ENCODE results near the gene KIF26A.
"Not testable (repeated sequence)": the region's sequence is repeated elsewhere in the genome, so short reads cannot be mapped to it uniquely, and the experiment has no call there.

Gene KIF26A

DNA sequence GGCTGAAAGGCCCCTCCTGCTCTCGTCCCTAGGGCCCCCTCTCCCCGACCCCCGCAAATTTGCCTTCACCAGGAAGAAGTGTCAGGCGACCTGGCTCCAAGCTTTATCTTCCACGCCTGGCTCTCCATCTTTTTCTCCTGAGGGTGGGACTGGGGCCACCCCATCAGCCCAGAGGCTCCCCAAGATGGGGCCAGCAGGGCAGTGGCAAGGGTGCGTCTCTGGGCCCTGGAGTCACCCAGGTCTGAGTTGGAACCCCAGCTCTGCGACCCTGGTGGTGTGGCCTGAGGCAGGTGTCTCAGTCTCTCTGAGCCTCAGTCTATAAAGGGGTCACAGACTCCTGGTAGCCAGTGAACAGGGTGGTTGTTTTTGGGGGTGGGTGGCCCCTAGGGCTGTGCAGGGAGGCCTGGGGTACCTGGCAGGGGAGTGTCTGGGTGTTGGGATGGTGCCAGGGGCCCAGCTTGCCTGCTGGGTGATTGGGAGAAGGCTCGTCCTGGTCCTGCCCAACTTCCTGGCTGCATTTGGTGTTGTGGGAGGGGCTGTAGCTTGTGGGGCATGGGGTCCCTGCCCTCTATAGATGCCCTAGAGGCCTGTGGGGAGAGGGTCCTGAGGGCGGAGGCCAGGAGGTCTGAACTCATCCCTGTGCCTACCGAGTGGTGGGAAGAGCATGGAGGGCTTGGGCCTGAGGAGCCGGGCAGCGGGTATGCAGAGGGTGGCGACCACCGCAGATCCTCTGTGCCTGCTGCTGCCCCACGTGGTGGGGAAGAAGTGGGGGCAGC lies 7.6 kb downstream of the KIF26A start:
- no peak for DNase-seq

DNA sequence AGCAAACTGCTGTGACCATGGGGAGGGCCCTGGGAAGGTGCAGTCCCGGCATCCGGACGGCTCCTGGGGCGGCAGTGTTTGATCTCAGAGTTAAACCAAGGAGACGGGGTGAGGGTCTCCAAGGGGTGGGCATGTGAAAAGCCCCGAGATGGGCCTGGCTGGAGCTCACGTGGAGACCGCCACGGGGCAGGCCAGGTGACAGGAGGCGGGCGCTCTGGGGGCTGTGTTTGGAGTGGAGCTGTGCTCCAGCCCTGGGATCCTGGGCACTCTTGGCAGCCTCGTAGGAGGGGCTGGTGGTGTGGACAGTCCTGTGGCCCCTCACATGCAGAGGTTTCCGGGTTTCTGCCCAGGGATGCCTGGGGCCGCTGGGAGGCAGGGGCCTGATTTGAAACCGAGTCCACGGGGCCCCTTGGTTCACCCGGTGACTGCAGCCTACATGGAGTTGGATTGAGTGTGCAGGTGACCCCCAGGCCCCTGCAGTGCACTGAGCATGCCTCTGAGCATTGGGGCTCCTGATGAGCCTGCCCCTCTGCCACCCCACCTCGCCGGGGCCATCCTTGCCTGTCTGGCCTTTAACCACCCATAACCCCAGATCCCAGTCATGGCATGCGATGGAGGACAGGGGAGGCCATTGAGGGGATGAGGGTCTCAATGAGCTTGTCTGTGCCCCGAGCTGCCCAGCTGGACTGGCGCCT lies 8.4 kb downstream of the KIF26A start:
- DNase-seq = no peak

DNA sequence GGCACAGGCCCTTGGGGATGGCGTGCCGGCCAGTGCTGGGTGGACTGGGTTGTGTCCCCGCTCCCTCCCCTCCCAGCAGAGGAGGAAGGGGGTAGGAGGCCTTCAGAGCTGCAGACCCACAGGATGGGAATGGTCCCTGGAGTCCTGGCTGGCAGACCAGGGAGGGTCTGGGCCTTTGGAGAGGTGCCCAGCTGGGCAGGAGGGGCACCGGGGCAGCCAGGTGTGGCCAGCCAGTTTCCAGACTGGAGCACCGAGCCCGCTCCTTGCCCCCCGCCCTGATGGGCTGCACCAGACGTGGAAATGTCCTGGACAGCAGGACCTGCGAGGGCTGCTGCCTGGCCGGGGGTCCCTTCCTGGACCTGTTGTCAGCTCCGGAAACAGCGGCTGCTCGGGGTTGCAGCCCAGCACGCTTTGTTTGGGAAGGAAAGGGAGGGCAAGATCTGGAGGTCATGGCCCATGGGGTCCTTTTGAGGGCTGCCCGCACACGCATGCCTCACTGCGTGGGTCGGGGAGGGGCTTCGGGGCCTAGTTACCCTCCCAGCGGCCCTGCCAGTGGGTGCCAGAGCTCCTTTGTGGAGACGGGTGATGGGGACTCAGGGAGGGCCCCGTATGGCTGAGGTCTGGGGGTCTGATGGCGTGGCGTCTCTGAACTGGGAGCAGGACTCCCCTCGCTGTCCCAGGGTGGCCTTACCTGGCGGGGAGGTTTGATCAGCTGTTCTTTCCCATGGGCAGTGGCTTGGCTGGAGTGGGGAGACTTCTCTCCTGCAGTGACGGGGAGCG lies 9.1 kb downstream of the KIF26A start:
- no peak for DNase-seq

DNA sequence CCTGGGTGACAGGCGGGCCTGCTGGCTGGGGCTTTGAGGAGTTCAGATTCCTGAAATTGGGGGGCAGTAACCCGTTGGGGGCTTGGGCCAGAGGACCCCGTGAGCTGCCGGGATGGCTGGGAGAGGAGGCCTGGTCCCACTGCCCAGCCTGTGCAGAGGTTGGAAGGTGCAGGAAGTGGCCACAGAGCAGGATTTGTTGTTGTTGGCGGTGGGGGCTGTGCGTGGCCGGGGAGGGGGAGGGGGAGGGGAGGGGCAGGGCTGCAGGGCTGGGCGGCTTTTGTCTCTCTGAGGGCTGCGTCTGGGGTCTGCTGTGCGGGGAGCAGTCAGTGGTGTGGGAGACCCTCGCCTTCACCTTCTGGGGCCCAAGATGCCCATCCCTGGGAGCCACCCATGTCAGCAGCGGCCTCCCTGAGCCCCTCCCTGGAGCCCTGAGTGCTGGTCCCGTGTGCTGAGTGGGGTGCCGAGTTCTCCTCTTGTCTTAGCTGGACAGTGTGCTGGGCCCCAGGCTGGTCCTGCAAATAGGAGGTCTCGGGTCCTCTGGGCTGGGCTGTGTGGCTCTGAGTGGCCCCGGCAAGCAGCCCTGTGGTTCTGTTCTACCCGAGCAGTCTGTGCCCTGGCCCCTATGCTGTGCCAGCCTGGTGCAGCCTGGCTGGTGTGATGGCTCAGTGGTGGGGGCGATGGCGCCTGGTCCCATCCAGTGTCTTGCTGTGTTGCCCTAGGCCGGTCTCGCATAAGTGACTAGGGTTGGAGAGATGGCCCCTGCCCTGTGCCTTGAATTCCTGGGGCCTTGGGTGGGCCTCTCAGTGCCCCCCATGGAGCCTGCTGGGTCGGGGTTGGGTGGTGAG lies 10.3 kb downstream of the KIF26A start:
- no peak for DNase-seq

DNA sequence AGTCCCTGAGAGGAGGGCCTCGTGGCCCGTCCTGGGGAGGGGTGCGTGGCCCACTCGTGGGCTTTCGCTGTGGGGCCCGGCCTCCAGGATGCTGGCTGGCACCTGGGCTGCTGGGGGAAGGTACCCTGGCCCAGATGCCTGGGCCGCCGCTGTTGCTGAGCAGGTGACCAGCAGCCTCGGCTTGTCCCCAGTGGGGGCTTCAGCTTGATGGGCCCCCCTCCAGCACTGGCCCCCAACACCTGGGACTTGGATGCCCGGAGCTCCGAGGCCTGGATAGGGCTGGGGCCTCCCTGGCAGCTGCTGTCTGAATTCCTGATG lies 10.8 kb downstream of the KIF26A start:
- no peak for DNase-seq

DNA sequence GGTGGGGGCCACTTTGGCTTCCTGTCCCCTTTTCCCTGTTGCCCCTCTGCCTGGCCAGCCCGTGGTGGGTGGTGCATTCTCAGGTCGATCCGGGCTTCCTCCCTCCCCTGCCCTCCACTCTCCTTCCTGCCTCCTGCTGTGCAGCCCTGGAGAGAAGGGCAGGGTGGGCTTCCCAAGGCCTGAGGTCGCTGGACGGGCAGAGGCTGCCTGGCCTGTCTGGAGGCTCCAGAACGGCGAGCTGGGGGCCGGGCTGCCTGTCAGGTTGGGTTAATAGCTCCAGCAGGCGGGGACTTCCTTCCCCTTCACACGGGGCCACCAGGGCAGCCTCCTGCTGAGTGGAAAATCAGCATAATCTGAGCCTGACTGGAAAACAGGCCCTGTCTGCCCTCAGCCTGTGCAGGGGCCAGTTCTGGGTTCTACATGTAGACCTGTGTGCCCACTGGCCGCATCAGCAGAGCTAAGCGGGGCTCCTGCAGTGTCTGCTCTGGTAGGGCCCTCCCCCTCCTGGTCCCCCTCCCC lies 11.3 kb downstream of the KIF26A start:
- no peak for DNase-seq

DNA sequence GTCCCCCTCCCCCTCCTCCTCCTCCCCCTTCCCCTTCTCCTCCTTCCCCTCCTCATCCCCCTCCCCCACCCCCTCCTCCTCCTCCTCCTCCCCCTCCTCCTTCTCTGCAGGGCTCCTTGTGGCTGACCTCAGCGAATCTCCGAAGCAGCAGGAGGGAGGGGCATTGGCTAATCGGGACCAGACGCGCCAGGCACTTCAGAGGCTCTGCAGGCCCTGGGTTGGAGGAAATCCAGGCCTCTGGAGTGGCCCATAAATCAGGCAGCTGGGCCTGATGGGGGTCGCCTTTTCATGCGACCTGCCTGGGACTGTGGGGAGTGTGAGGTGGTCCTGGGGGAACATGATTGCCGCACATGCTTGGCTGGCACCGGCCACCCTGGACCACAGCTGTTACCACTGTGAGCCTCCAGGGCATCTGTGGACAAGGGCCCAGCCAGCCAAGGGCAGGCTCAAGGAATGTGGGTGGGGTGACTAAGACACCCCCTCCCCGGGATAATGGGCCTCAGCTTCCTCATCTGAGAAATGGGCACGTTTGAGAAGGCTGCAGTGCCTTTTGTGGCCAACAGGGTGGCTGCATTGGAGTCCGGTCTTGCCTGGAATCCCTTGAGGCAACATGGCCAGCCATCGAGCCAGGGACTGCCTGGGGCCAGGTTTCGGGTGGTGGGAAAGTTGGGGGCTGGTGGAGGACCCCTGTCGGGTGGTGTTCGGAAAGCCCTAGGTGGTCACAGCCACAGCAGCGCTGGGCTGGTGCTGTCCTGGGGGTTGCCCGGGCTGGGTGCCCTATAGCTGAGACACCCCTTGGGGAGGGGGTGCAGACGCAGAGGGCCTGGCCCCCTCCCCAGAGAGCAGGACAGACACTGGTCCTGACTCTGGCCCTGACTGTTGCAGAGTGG lies 12.0 kb downstream of the KIF26A start:
- no peak for DNase-seq

DNA sequence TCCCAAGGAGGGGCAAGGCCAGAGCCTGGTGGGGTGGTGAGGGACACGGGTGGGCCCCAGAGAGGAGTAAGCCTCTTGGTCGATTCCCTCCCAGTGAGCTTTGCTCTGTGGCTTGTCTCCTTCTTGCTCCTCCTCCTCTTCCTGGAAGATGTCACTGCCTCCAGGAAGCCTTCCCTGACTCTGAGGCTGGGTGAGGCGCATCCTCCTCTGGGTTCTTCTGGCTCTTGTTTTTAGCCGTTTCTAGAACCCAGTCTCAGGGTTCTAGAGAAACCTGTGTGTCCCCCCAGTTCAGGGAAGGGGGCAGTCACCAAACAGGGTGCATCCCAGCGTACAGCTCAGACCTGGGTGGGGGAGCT lies 12.6 kb downstream of the KIF26A start:
- DNase-seq = no peak

DNA sequence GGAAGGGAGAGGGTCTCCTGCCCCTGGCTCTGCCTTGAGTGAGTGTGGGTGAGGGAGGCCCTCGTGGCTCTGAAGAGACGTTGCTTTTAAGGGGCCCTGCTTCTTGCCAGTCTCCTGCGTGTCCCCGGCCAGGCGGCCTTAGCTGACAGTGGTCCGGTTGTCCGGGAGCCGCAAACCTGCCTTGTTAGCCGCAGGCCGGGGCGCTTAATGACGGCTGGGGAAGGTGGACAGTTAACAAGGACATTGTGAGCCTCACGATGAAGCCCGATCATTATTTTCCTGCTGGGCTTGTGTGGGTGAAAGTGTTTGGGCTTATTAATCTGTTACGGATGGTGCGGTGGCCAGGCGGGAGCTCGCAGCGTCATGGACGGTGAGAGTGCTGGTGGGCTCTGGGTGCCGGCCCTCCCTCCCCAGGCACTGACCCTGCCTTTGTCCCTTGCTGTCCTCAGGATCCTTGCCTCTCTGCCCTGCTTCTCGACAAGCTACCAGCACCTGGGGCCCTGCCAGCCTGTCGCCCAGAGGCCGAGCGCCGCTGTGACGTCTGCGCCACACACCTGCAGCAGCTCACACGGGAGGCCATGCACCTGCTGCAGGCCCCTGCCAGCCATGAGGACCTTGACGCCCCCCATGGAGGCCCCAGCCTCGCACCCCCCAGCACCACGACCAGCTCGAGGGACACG lies 13.3 kb downstream of the KIF26A start:
- DNase-seq = no peak

DNA sequence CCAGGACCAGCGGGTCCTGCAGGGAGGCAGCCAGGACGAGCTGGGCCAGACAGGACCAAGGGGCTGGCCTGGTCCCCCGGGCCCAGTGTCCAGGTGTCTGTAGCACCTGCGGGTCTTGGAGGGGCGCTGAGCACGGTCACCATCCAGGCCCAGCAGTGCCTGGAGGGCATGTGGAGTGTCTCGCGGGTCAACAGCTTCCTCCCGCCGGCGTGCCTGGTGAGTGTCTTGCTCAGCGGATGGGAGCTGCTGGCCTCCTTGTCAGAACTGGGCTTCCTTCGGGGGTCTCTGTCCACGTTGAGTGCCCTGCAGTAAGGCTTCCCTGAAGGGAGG lies 13.8 kb downstream of the KIF26A start:
- no peak for DNase-seq

DNA sequence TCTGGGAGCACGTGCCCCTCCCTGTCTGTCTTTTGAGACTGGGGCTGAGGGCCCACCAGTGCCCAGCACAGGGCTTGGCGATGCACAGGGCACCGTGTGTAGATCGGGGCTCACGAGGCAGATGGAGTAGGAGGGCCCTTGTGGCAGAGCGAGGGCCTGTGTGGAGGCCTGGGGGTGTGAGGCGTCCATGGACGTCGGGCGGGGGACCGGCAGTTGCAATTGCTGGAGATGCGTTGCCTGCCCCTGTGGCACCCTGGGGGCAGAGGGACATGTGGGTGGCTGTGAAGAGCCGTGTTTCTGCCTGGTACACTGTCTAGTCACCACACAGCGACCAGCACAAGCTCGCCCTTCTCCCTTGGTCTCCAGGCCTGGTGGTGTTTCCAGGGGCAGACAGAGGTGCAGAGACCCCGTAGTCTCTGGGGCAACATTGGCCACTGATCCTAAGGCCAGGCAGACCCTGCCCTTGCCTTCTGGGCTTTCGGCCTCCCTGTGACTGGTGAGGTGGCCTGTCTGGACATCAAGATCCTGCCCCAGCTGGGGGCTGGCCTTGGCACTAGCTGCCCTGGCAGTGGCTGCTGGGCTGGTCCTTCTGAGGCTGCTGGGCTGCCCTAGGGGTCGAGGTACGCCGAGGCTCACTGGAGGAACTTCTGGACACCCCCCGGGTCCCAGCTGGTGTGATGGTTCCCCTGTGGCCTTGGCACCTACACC lies 14.5 kb downstream of the KIF26A start:
- no peak for DNase-seq

DNA sequence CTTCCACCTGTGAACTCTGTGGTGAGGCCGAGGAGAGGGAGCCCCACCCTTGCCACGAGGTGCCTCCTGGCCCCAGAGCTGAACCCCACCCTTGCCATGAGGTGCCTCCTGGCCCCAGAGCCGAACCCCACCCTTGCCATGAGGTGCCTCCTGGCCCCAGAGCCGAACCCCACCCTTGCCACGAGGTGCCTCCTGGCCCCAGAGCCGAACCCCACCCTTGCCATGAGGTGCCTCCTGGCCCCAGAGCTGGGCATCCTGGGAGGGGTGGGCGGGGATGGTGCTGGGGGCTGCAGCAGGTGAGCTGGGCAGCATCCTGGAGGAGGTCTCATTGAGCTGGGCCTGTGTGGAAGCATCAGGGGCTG lies 15.0 kb downstream of the KIF26A start:
- not testable (repeated sequence) for DNase-seq

DNA sequence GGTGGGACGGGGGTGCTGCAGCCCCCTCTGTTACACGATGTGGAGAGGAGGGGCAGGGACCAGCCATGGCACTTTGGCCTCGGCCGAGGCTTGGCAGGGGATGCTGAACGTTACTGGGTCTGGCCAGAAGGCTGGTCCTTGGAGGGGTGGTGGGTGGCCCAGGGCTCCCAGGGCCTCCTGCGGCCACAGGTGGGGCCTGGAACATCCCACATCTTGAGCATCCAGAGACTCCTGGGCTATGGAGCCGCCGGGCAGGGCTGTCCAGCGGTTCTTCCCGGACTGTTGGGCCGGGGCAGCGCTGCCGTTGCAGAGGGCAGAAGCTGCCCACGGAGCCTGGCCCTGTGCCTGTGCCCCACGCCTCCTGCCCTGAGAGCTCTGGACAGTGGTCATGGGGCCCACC lies 15.9 kb downstream of the KIF26A start:
- DNase-seq = no peak

DNA sequence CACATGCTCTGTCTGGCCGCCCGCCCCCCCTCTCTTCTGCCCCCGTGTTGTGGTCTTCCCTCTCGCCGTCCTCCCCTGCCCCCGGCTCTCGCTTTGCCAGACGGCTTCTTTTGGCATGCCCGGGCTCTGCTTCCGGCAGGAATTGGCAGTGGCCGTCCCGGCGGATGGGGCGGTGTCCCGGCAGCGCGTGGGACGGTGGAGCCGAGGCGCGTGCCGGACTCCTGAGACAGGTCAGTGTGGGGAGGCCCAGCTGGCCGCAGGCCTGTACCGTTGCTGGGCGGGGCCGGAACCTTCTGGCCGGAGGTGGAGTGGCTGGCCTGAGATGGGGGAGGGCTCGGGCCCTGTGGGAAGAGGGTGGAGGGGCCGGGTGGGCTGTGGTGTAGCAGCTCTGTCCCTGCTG lies 17.1 kb downstream of the KIF26A start:
- no peak for DNase-seq

DNA sequence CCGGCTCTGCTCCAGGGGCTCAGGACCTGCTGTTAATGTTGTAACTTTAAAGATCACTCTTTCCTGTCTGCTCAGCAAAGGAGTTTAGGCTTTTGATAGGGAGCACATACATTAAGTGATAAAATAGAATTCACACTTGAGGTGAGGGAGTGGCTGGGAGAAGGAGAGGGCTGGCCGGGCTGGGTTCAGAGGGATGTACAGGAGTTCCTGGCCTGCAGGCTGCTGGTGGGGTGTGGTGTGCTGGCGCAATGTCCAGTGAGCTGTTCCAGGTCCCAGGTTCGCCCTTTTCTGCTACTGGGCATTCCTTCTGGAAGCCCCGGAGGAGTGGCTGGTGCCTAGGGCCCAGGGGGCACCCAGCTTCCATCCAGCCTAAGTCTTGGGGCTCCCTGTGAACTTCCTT lies 17.8 kb downstream of the KIF26A start:
- no peak for DNase-seq

DNA sequence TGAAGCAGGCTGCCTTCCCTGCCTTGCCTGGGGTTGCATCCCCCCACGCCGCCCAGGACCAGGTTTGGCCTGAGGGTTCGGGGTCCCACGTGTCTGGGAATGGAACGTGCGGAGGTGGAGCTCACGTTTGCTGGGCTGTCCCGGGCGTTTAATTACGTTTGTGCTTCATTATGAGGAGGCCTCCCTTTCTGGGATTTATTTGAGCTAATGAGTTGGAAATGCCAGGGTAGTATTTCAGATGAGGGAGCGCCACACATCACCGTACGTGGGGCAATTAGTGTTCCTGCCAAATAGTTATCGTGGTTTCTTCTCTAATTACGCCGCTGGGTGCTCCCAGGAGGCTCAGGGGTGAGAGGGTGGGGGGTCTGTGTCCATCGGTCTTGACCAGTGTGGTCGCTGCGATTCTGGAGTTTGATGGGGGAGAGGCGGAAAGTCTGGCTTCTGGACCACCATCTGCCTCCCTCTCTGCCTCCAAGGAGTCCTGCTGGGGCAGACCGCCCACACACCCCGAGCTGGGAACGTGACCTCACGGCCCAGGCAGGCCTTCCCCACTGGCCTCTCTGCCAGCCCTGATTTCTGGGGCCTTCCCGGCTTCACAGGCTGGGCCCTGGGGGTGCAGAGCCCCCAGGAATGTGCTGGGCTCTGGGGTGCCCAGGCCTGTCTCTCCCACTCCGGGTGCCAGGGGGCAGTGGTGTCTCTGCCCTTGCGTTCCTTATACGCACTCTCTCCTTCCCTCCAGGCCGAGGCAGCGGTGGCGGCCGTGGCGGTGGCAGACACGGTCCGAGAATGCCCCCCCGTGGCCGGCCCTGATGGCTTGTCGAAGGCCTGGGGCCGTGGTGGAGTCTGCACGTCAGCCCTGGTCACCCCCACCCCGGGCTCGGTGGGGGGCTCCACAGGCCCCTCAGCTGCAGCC lies 18.9 kb downstream of the KIF26A start:
- DNase-seq = no peak

DNA sequence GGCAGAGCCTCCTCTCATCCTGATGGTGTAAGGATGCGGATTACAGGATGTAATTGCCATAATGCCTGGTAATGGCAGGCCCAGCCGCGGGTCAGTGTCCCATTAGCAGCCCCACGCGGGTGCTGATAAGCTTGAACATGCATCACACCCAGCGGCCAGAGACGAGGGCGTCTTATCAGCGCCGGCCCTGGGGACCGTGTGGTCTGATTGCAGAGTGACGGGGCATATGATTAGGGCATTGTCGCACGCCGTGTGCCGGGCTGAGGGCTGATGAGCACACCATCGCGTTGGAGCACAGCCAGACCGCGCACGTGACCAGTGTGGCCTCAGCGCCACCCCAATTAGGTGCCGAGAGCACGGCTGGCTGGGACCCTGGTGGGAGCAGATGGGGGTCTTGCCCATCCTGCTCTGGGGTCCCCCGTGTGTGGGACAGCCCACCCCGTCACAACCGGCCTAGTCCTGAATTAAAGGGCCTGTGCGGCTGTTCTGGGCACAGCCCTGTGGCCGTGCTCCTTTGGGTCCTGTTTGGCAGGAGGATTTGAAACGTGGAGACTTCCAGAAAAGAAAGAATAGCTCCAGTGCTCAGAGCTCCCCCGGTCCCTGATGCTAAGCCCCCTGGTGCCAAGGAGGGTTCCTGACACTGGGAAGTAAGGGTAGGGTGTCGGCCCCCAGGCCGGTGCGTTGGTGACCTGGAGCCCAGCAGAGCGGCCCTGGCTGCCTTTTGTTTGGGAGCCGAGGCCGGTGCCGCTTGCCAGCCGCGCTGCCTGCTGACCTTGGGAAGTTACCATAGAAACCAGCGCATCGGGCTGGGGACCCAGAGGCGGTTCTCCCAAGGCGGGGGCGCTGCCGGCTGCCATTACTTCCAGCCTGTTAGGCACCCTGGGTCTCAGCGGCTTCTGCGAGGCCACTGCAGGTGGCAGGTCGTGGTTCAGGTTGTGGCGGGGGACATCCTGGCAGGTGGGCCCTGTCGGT lies 20.7 kb downstream of the KIF26A start:
- DNase-seq = no peak

DNA sequence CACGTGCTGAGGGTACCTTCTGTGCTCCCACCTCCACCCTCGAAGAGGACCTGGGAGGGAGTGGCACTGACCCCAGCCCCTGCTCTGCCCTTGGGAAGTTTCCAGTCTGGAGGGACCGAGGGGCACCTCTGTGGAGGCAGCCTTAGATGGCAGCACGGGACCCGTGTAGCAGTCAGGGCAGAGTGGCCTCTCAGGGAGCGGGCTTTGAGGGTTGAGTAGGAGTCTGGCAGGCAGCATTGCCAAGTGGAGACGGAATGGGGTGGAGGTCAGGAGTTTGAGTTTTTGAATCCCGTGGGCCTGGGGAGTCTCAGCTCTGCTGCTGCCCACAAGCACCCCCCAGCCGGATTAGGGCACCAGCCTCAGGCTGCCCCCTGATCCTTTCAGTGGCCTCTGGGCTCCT lies 21.6 kb downstream of the KIF26A start:
- DNase-seq = no peak

Measured in inflammatory macrophage treated with lipopolysaccharide for 1 hour (primary cell).